ENCODE results near the gene CCL11. TPM values are rescaled to one million over a fixed set of nuclear protein-coding genes. Genes with fewer than 3 reads are reported as not detected.

CCL11 gene
- total RNA-seq, 1 donor from 2014 or later, result not detected

DNA sequence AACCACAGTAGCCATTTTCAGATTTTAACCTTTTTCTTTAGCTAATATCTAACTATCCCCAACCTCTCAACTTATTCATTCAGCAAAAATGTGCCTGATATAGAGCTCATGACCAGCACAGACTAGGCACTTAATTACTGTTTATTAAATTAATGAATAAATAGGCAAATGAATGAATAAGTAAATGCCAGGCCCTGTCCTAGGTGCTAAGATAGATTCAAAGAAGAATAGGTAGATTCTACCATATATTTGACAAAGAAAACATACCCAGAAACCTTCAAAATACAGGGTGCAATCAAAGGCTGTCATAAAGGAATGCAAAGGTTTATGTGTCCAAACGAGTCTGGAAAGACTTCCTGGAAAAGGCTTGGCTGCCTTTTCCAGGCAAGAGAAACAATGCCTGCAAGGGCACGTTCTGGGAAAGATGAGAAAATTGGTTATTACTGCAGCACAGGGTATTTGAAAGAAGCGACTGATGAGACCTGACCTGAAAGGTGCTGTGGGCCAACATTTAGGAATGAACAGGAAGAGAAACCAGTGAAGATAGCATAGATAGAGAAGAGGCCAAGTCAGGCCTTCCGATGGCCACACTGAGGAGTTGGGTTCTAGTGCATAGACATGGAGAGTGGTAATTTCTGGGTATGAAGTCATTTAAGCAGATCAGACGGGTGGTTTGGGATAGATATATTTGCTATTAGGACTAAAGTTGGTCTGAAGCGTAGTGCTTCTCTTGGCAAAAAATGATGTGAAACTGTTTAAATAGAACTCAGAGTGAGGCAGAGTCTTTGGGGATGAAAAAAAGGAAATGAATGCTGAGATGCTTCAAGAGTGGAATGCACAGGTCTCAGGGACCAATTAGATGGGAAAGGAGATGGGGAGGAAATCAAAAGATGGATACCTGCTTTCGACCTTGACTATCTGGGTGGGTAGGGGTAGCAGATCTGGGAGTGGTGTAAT is 41.9 kb upstream of the CCL11 start:
- Mint-ChIP-seq H3K4me1 (ENCODE audit: unreplicated experiment) (peaks cover 28% of the 10 kb centered on the region), H3K9me3 (ENCODE audit: unreplicated experiment) (no peaks in the 10 kb centered on the region), H3K36me3 (ENCODE audit: low read depth, unreplicated experiment) (no peaks in the 10 kb centered on the region), H3K4me3 (ENCODE audit: unreplicated experiment) (no peak overlapping the region), H3K27me3 (ENCODE audit: unreplicated experiment) (no peaks in the 10 kb centered on the region), H3K27ac (ENCODE audit: unreplicated experiment) (no peak overlapping the region)
- DNase-seq (ENCODE audit: low spot score), result no peak
- TF ChIP-seq, protein P1, sequence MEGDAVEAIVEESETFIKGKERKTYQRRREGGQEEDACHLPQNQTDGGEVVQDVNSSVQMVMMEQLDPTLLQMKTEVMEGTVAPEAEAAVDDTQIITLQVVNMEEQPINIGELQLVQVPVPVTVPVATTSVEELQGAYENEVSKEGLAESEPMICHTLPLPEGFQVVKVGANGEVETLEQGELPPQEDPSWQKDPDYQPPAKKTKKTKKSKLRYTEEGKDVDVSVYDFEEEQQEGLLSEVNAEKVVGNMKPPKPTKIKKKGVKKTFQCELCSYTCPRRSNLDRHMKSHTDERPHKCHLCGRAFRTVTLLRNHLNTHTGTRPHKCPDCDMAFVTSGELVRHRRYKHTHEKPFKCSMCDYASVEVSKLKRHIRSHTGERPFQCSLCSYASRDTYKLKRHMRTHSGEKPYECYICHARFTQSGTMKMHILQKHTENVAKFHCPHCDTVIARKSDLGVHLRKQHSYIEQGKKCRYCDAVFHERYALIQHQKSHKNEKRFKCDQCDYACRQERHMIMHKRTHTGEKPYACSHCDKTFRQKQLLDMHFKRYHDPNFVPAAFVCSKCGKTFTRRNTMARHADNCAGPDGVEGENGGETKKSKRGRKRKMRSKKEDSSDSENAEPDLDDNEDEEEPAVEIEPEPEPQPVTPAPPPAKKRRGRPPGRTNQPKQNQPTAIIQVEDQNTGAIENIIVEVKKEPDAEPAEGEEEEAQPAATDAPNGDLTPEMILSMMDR (IDR thresholded peaks at IDR 0.05; ENCODE audit: unreplicated experiment), result no peak

DNA sequence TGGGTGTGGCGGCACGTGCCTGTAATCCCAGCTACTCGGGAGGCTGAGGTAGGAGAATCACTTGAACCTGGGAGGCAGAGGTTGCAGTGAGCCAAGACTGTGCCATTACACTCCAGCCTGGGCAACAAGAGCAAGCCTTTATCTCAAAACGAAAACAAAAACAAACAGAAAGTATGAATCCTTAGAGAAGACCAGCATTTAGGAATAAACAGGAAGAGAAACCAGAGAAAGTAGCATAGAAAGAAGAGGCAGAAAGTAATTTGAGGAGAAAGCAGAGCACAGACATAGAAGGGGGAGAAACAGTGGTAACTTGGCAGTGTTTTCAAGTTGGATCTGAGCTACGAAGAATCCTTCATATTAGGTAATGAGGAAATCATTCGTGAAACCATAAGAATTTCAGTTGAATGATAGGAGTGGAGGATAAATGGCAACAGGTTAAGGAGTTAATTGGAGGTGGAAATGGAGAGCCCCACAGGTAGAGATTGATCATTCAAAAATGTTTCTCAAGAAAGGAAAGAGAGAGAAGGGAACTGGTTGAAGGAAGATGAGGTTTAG is 40.1 kb upstream of the CCL11 start:
- Mint-ChIP-seq H3K9me3 (ENCODE audit: unreplicated experiment) (no peaks in the 10 kb centered on the region), H3K4me3 (ENCODE audit: unreplicated experiment) (no peak overlapping the region), H3K36me3 (ENCODE audit: low read depth, unreplicated experiment) (no peaks in the 10 kb centered on the region), H3K27me3 (ENCODE audit: unreplicated experiment) (peaks cover 2% of the 10 kb centered on the region), H3K27ac (ENCODE audit: unreplicated experiment) (no peak overlapping the region), H3K4me1 (ENCODE audit: unreplicated experiment) (peaks cover 17% of the 10 kb centered on the region)
- TF ChIP-seq, protein P1 (IDR thresholded peaks at IDR 0.05; ENCODE audit: unreplicated experiment), result no peak
- no peak for DNase-seq (ENCODE audit: low spot score)

GRCh38 chr17:34246446-34246845 is 39.1 kb upstream of the CCL11 start:
- no peaks in the 10 kb centered on the region for H3K36me3 Mint-ChIP-seq (ENCODE audit: low read depth, unreplicated experiment)
- DNase-seq (ENCODE audit: low spot score), result no peak
- H3K27me3 Mint-ChIP-seq (ENCODE audit: unreplicated experiment), result peaks cover 4% of the 10 kb centered on the region
- H3K9me3 Mint-ChIP-seq (ENCODE audit: unreplicated experiment), result no peaks in the 10 kb centered on the region
- H3K4me1 Mint-ChIP-seq (ENCODE audit: unreplicated experiment), result peaks cover 9% of the 10 kb centered on the region
- TF ChIP-seq, protein P1 (IDR thresholded peaks at IDR 0.05; ENCODE audit: unreplicated experiment), result no peak
- H3K4me3 Mint-ChIP-seq (ENCODE audit: unreplicated experiment), result no peak overlapping the region
- no peak overlapping the region for H3K27ac Mint-ChIP-seq (ENCODE audit: unreplicated experiment)

DNA sequence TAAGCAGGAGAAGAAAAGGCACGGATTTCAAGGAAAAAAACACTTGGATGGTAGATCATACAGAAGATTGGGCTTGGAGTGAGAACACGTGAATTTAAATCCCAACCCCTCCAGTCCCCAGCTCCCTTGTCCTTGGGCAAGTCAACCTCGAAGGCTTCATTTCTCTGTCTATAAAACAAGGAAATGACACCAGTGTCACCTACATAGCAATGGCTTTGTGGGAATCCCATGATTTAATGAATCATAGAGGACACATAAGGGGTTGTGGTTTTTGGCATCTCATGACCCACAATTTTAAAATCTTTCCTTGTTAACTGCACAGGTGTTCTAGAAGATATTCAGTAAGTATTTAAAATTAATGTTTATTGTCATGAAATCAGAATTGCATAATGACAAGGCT is 38.7 kb upstream of the CCL11 start:
- peaks cover 4% of the 10 kb centered on the region for H3K27me3 Mint-ChIP-seq (ENCODE audit: unreplicated experiment)
- no peak overlapping the region for H3K27ac Mint-ChIP-seq (ENCODE audit: unreplicated experiment)
- H3K4me3 Mint-ChIP-seq (ENCODE audit: unreplicated experiment), result no peak overlapping the region
- no peaks in the 10 kb centered on the region for H3K9me3 Mint-ChIP-seq (ENCODE audit: unreplicated experiment)
- no peaks in the 10 kb centered on the region for H3K36me3 Mint-ChIP-seq (ENCODE audit: low read depth, unreplicated experiment)
- no peak for DNase-seq (ENCODE audit: low spot score)
- TF ChIP-seq, protein P1 (IDR thresholded peaks at IDR 0.05; ENCODE audit: unreplicated experiment), result no peak
- H3K4me1 Mint-ChIP-seq (ENCODE audit: unreplicated experiment), result peaks cover 8% of the 10 kb centered on the region

- no peak for DNase-seq (ENCODE audit: low spot score)
- Mint-ChIP-seq H3K36me3 (ENCODE audit: low read depth, unreplicated experiment) (no peaks in the 10 kb centered on the region), H3K4me3 (ENCODE audit: unreplicated experiment) (no peak overlapping the region), H3K27ac (ENCODE audit: unreplicated experiment) (no peak overlapping the region), H3K27me3 (ENCODE audit: unreplicated experiment) (peaks cover 4% of the 10 kb centered on the region), H3K4me1 (ENCODE audit: unreplicated experiment) (peaks cover 11% of the 10 kb centered on the region), H3K9me3 (ENCODE audit: unreplicated experiment) (no peaks in the 10 kb centered on the region)
- TF ChIP-seq, protein P1 (IDR thresholded peaks at IDR 0.05; ENCODE audit: unreplicated experiment), result no peak
Observed at GRCh38 chr17:34248511-34249024, 37.0 kb upstream of the CCL11 start.

Data from endothelial cell (in vitro differentiated cells).